GM21576 (cell line): Measurements from ENCODE around the gene SIX6.
"Not testable (repeated sequence)": the region's sequence is repeated elsewhere in the genome, so short reads cannot be mapped to it uniquely, and the experiment has no call there.

Experiments
- ATAC-seq: cut with Tn5 transposase; IDR thresholded peaks from one replicate; pipeline ENCODE4 v1.9.1; 2021; ENCODE audit warnings: mild to moderate bottlenecking, moderate library complexity; ENCODE audit not compliant: unreplicated experiment

SIX6 gene

DNA sequence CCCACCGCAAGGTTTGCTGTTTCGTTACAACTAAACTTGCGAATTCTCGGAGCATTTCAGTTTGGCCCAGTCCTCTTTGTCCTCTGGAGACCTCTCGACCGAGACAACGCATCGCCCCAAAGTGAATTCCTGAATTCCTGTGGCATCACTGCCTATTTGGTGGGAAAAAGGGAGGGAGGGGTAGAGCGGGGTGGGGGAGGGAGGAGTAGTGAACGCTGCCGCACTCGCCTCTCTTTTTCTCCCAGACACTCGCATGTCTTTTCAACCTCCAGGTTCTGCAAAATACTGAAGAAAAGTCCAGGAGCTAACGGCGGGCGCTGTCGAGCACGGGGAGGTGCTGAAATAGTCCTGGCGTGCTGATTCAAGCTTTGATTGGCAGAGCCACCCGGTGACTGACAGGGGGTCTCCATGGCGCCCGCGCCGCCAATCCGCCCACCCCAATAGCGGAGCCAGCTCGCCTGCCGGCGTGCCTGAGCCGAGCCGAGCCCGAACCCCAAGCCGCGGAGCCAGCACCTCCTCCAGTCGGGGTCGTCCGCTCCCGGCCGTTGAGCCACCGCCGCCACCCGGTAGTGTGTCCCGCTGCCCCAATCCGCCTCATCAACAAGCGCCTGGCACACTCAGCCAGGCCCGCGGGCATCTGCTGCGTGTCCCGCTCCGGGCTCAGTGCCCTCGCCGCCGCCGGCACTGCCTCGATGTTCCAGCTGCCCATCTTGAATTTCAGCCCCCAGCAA, at the start of gene SIX6:
Gene SIX6, plus strand, starts transcription at position 440 of the 731 bp plus-strand sequence. Its CDS starts 253 bp downstream, at position 693.
- ATAC-seq: no peak

DNA sequence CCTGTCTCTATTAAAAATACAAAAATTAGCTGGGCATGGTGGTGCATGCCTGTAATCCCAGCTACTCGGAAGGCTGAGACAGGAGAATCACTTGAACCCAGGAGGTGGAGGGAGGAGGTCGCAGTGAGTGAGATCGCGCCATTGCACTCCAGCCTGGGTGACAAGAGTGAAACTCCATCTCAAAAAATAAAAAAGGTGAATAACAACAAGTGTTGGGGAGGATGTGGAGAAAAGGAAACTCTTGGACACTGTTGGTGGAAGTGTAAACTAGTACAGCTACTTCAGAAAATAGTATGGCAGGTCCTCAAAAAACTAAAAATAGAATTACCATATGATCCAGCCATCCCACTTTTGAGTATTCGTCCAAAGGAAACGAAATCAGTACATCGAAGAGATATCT, 28.7 kb upstream of the SIX6 start:
- ATAC-seq: not testable (repeated sequence)

GRCh38 chr14:60482743-60483142, 26.2 kb upstream of the SIX6 start:
- no peak for ATAC-seq

GRCh38 chr14:60485057-60485597, 23.8 kb upstream of the SIX6 start:
- no peak for ATAC-seq

GRCh38 chr14:60485598-60486251, 23.2 kb upstream of the SIX6 start, which contains the start of gene C14orf39:
C14orf39 (minus strand) TSS chr14:60486063; CDS start chr14:60485078, 985 bp downstream.
- ATAC-seq: no peak

GRCh38 chr14:60487211-60487610, 21.7 kb upstream of the SIX6 start:
- no peak for ATAC-seq

GRCh38 chr14:60488175-60488574, 20.8 kb upstream of the SIX6 start:
- no peak for ATAC-seq

DNA sequence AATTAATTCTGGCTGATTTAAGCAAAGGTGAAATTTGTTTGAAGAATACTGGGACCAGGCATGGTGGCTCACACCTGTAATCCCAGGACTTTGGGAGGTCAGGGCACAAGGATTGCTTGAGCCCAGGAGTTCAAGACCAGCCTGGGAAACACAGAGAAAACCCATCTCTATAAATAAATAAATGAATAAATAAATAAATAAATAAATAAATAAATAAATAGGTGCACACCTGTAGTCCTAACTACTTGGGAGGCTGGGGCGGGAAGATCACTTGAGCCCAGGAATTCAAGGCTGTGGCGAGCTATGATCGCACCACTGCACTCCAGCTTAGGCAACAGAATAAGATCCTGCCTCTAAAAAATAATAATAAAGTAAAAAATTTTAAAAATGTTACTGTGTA, 18.7 kb upstream of the SIX6 start:
- no peak for ATAC-seq

DNA sequence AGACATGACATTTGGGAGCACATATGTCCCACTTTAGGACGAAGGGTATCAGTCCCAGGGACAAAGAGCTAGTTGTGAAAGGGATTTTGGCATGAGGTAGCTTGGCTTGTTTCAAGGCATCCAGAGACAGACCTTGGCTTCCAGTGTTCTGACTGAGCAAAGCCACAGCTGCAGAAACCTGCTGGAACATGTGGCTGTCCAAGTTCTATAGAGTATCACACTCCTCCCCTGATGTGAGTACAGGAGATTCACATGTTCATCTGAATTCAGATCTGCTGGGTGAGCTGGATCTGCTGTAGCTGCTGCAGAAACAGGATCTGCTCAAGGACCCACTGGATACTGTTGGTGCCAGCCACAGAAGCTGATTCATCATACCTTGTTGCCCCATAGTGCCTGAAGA, 13.0 kb upstream of the SIX6 start:
- no peak for ATAC-seq

DNA sequence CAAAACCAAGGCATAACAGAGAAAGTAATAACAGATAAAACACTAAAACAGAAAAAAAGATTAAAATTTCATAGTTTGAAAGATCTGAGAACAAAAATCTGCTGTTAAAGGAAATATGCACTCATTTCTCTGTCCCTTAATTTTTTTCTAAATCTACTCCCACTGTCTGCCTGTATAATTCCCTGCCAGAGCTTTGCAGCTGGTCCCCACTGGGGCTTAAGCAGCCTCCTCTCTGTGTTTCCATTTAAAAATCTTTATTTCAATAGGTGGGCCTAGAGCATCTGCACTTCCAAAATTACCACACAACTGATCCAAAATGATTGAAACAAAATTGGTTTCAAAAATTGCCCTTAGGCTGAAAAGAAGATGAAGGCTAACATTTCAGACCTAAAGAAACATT, 6.4 kb upstream of the SIX6 start:
- ATAC-seq: no peak

DNA sequence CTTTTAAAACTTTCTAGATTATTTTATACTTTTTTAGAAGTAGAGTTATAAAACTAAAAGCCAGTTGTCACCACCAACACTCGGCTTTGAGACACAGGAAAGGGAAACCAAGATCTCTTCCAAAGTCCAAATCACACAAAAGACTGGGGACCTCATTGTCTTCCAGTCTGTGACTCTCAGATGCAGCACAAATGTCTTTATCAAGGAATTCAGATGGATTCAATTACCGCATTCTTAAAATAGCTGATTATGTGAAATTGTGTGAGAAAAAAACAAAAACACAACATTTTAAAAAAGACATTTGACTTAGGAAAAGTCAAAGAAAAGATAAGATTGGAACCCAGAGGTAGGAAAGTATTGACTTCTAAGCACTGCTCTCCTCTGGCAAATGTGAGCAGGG, 3.5 kb upstream of the SIX6 start:
- ATAC-seq: no peak

DNA sequence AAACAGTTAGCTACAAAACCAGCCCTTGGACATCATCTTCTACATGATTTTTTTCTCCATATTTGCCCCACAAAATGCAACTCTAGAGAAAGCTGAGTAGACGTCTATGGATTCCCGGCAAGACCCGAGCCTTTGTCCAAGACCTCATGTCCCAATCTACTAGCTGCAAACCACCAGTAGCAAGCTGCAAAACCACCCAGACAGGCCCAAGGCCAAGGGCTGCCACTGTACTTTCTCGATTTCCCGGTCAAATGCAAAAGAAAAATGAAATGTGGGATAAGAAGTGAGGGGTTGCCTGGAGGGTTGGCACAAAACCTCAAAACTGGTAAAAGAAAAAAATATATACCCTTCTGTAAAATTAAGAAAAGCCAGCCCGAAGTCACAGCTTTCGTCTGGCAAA, 2.9 kb upstream of the SIX6 start:
- ATAC-seq: no peak

- ATAC-seq: no peak
Measured at GRCh38 chr14:60506462-60506984, 2.4 kb upstream of the SIX6 start.

DNA sequence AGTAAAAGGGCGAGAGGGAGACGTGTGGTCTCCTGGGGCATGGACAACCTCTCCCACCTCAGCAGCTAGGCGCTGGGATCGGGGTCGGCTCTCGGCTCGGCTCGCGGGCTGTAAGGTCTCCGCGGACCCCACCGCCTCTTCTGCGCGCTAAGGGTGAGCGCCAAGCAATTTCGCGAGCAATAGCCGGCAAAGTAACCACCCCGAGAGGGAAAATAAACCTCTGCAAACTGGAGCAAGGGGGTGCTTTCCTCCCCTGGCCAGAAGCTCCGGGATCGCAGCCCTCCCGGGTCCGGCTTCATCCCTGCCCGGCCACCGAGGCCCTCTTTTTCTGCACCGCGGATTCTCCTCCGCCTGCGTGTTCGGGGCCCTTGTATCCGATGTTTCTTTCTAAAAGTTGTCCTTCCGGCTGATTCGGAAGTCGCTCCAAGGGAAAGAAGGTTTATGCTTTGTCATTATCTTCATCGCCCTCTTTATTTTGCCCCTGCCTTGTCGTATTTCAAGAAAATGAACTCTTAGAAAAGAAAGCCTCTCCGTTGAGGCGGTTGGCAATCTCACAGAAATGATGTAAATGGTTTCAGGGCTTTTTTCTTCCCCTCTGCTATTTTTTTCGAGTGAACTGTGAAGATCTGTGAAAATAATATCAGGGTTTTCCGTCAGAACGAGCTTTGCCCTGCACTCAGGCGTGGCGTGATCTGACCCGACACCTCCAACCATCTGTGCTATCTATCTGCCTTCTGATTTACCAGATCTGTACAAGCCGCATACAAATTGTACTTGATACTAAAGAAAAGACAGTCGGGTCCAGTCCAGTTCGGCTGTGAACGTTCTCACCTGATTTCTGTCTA, 1.7 kb upstream of the SIX6 start:
- ATAC-seq: no peak

DNA sequence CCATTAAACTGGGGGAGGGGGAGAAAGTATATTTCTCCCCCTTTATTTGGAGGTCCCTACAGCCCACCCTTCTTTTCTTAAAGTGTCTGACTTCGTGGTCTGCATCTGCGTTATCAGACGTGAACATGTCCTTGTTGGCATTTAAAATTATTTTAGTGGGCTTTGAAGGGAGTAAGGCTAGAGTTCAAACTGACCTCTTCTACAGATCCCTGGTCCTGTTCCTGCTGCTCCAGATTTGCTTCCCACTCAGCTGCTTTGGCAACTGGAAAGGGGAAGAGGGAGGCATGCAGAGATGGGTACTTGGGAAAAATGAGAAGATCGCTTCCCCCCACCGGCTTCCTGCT, 611 bp upstream of the SIX6 start:
- no peak for ATAC-seq

- ATAC-seq: no peak
Measured at GRCh38 chr14:60509438-60510253, 700 bp downstream of the SIX6 start.

GRCh38 chr14:60510254-60510950, 1.5 kb downstream of the SIX6 start:
- ATAC-seq: no peak

GRCh38 chr14:60510951-60511599, 2.1 kb downstream of the SIX6 start:
- no peak for ATAC-seq

- ATAC-seq: no peak
Measured at GRCh38 chr14:60512126-60512525, 3.2 kb downstream of the SIX6 start.
